Breast epithelium (tissue), 4 donors: ENCODE data around the gene PRRC2B. TPM values are rescaled to one million over a fixed set of nuclear protein-coding genes. Genes with fewer than 3 reads are reported as not detected.

Experiments
- DNase-seq, 2 donors: peaks; one replicate each; pipeline ENCODE4 v3.0.0-alpha.2; 2019; ENCODE audit warnings: low spot score in 2 of 2
- H3K27ac ChIP-seq, 2 donors: fragments of 200-600 bp; sonication (generic) in 1 of 2; one replicate each; pipeline ENCODE4 v1.5.1; 2016 to 2019; ENCODE audit warnings: mild to moderate bottlenecking in 1 of 2
- H3K27me3 ChIP-seq, 2 donors: fragments of 200-600 bp; sonication (generic) in 1 of 2; one replicate each; pipeline versions ENCODE4 v1.5.1 to v1.6.0; 2017 to 2019; ENCODE audit warnings: control low read depth in 1 of 2, mild to moderate bottlenecking in 1 of 2
- H3K36me3 ChIP-seq: fragments of 200-600 bp; one replicate; pipeline ENCODE4 v1.5.1; 2019
- H3K4me1 ChIP-seq, 2 donors: fragments of 200-600 bp; sonication (generic); one replicate each; pipeline ENCODE4 v1.5.1; 2016 to 2019; ENCODE audit warnings: control low read depth in 1 of 2
- H3K4me3 ChIP-seq, 3 donors: fragments of 200-600 bp; sonication (generic); 1 replicate in 2 of 3; 2 replicates in 1 of 3; pipeline ENCODE4 v1.5.1; 2016 to 2019; ENCODE audit warnings: mild to moderate bottlenecking in 3 of 3, moderate library complexity in 2 of 3
- H3K9me3 ChIP-seq, 2 donors: fragments of 200-600 bp; sonication (generic) in 1 of 2; one replicate each; pipeline ENCODE4 v1.5.1; 2016 to 2019; ENCODE audit warnings: control low read depth in 1 of 2
- POLR2A ChIP-seq: fragments of 450-650 bp; IDR thresholded peaks from one replicate; pipeline ENCODE4 v1.6.1; 2016; ENCODE audit warnings: antibody characterized with exemption, mild to moderate bottlenecking, moderate library complexity
- POLR2AphosphoS5 ChIP-seq, 3 donors: sonication (generic); formaldehyde crosslinking; IDR thresholded peaks; one replicate each; pipeline ENCODE4 v1.6.1; 2017; ENCODE audit warnings: antibody characterized with exemption in 3 of 3
- intact Hi-C: fragments of 100-400 bp; cut with DNase I; formaldehyde crosslinking; loops from one replicate; pipeline ENCODE4 v1.15.1; 2023; ENCODE audit warnings: low total_unique reads
- total RNA-seq, 3 donors: library from RNA; depleted of rRNA; stranded (reverse); fragments of >200 nt; gene quantifications; one replicate each; pipeline ENCODE4 v1.1.0, GENCODE V29; 2016
- TF ChIP-seq, protein P1 (sequence below), 3 donors: fragments of 450-650 bp; IDR thresholded peaks; one replicate each; pipeline ENCODE4 v1.5.1; 2016 to 2017; ENCODE audit warnings: antibody characterized with exemption in 3 of 3, mild to moderate bottlenecking in 3 of 3, moderate library complexity in 3 of 3

The PRRC2B gene
- total RNA-seq, 3 donors from 2014 or later = 95.9 to 143 (median 102) TPM

DNA sequence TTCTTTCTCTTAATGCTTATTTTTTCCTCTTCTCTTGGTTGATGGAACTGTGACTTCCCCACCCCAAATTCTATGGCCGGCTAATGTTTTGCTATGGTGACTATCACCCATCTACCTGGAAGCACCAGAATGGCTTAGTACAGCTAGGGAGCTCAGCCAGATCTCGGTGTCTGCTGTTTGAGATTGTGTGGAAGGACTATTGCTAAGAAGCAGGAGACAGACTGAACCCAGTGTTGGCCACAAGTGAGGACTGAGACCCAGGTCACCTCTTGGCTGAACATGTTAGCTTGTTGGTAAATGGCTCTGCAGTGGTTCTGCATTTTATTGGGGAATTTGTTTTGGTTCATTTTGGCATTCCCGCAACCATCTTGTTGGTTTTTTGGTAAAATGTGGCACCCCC, 2.7 kb downstream of the PRRC2B start:
- peaks cover 20 to 28% of the 10 kb centered on the region in 2 donors for H3K4me1 ChIP-seq

DNA sequence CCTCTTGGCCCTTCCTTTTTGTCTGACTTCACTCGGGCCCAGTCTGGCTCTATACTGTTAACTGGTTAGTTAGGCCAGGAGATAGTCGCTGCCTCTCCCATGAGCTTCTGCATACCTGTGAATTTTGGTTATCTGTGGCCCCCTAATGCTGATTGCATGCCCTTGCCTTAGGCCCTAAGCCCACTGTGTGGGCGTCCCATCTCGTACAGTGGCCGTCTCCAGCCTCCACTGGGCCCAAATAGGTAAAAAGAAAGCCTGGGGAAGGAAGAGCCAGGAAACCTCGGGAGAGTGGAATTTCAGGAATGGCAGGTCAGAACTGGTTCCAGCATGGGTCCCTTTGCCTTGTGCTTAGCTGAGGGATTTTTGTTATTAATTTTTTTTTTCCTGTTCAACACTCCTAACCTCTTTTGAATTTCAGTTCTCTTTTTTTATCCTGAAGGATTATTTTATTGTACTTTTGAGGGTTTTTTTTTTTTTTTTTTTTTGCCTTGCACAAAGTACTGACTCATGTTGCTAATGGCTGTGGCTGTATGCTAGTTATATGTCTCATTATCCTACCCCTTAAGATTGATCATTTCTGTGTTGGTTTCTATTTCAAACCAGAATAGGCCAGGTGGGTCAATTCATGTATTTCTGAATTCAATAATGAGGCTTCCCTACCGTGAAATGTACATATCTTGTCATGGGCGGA, 3.4 kb downstream of the PRRC2B start:
- no peaks in the 10 kb centered on the region for H3K36me3 ChIP-seq
- H3K27me3 ChIP-seq = no peaks in the 10 kb centered on the region
- intact Hi-C loops = loop anchor here (10.0 kb wide), 1 partner anchor 78 kb away; no protein-coding TSS in a partner anchor
- H3K27ac ChIP-seq = peak overlapping the region; percentile 99 to 100
- H3K4me1 ChIP-seq = peaks cover 25 to 34% of the 10 kb centered on the region in 2 donors
- peak overlapping the region in 1 of 3 donors; percentile 89 for H3K4me3 ChIP-seq
- no peaks in the 10 kb centered on the region for H3K9me3 ChIP-seq
- TF ChIP-seq, protein P1, sequence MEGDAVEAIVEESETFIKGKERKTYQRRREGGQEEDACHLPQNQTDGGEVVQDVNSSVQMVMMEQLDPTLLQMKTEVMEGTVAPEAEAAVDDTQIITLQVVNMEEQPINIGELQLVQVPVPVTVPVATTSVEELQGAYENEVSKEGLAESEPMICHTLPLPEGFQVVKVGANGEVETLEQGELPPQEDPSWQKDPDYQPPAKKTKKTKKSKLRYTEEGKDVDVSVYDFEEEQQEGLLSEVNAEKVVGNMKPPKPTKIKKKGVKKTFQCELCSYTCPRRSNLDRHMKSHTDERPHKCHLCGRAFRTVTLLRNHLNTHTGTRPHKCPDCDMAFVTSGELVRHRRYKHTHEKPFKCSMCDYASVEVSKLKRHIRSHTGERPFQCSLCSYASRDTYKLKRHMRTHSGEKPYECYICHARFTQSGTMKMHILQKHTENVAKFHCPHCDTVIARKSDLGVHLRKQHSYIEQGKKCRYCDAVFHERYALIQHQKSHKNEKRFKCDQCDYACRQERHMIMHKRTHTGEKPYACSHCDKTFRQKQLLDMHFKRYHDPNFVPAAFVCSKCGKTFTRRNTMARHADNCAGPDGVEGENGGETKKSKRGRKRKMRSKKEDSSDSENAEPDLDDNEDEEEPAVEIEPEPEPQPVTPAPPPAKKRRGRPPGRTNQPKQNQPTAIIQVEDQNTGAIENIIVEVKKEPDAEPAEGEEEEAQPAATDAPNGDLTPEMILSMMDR (IDR thresholded peaks at IDR 0.05) = no peak
- TF ChIP-seq POLR2AphosphoS5 (IDR thresholded peaks at IDR 0.05) = peak in 1 of 3 donors; percentile 40
- peak in 1 of 2 donors; percentile 66 for DNase-seq

More for the DNA sequence above, 2.7 kb downstream of the PRRC2B start:
- Histone ChIP-seq H3K27ac (peak overlapping the region; percentile 99 to 100), H3K4me3 (peak overlapping the region in 2 of 3 donors; percentile 73 to 89), H3K9me3 (no peaks in the 10 kb centered on the region), H3K27me3 (no peaks in the 10 kb centered on the region), H3K36me3 (no peaks in the 10 kb centered on the region)
- TF ChIP-seq, protein P1 (IDR thresholded peaks at IDR 0.05) = no peak
- TF ChIP-seq POLR2A = no peak
- no peak for TF ChIP-seq POLR2AphosphoS5 (IDR thresholded peaks at IDR 0.05)
- intact Hi-C loops = loop anchor here (10.0 kb wide), 1 partner anchor 78 kb away; no protein-coding TSS in a partner anchor
- DNase-seq = no peak

DNA sequence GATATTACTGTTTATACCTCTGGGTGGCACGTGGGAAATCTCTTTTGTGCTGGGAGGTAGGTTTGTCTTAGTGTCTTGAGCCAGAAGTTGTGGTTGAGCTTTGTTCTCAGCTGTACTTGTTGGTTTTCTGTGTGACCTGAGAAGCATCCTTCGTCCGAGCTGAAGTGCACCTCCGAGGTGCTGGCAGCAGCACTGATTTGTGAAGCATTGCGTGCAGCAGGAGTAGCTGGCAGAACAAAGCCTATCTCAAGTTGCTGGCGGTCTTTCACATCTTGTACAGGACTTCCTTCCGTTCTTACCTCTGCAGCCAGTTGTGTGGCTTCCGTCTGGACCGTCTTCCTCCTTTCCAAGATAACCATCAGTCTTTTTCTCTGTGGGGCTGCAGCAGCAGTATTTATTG, 4.3 kb downstream of the PRRC2B start:
- no peaks in the 10 kb centered on the region for H3K27me3 ChIP-seq
- TF ChIP-seq POLR2A = no peak
- TF ChIP-seq POLR2AphosphoS5 (IDR thresholded peaks at IDR 0.05) = peak in 1 of 3 donors; percentile 28
- no peaks in the 10 kb centered on the region for H3K36me3 ChIP-seq
- peak in 1 of 2 donors; percentile 50 for DNase-seq
- intact Hi-C loops = loop anchor here (10.0 kb wide), 1 partner anchor 77 kb away; no protein-coding TSS in a partner anchor
- peak overlapping the region; percentile 80 to 99 for H3K27ac ChIP-seq
- H3K4me1 ChIP-seq = peaks cover 28 to 43% of the 10 kb centered on the region in 2 donors
- H3K9me3 ChIP-seq = no peaks in the 10 kb centered on the region
- peak overlapping the region in 1 of 3 donors; percentile 39 for H3K4me3 ChIP-seq

DNA sequence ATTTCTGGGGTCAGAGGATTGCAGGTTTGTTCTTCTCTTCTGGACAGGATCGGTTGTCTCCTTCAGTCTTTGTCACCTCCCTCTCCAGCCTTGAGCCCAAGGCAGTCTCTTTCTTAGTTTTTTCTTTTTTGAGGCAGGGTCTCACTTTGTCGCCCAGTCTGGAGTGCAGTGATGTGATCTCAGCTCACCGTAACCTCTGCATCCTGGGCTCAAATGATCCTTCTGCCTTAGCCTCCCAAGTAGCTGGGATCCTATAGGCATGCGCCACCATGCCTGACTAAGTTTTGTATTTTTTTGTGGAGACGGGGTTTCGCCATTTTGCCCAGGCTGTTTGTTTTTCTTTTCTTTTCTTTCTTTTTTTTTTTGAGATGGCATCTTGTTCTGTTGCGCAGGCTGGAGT, 6.1 kb downstream of the PRRC2B start:
- no peak for DNase-seq
- Histone ChIP-seq H3K4me1 (peaks cover 29 to 58% of the 10 kb centered on the region in 2 donors), H3K27ac (peak overlapping the region in 1 of 2 donors; percentile 23), H3K27me3 (no peaks in the 10 kb centered on the region), H3K9me3 (no peaks in the 10 kb centered on the region), H3K36me3 (no peaks in the 10 kb centered on the region), H3K4me3 (no peak overlapping the region)
- intact Hi-C loops = loop anchor here (10.0 kb wide), 1 partner anchor 75 kb away; no protein-coding TSS in a partner anchor
- TF ChIP-seq POLR2AphosphoS5 (IDR thresholded peaks at IDR 0.05) = no peak
- no peak for TF ChIP-seq POLR2A

DNA sequence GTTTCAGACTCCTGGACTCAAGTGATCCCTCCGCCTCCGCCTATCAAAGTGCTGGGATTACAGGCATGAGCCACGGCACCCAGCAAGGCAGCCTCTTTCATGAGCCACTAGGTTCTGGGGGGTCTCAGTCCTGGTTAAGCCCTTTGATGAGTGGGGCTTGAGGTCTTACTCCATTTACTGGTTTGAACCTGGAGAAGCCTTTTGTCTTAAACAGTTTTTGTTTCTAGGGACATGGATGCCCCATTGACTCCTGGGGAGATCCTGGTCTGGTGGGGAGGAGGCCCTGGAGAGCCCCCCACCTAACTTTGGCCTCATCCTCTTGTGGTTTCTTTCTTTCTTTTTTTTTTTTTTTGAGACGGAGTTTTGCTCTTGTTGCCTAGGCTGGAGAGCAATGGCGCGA, 6.7 kb downstream of the PRRC2B start:
- H3K27me3 ChIP-seq = no peaks in the 10 kb centered on the region
- H3K27ac ChIP-seq = peak overlapping the region; percentile 38 to 70
- no peak for DNase-seq
- intact Hi-C loops = no loop called here
- H3K36me3 ChIP-seq = no peaks in the 10 kb centered on the region
- TF ChIP-seq POLR2AphosphoS5 (IDR thresholded peaks at IDR 0.05) = no peak
- TF ChIP-seq POLR2A = no peak
- TF ChIP-seq, protein P1 (IDR thresholded peaks at IDR 0.05) = no peak
- no peak overlapping the region for H3K4me3 ChIP-seq
- H3K9me3 ChIP-seq = no peaks in the 10 kb centered on the region
- H3K4me1 ChIP-seq = peaks cover 34 to 60% of the 10 kb centered on the region in 2 donors

DNA sequence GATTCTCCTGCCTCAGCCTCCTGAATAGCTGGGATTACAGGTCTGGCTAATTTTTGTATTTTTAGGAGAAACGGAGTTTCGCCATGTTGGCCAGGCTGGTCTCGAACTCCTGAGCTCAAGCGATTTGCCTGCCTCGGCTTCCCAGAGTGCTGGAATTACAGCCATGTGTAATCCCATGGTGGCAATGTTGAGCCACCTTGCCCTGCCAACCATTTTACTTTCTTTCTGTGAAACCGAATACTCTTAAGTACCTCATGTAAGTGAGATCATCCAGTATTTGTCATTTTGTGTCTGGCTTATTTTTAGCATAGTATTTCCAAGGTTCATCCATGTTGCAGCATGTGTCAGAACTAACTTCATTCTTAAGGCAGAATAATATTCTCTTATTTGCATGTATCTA, 8.2 kb downstream of the PRRC2B start:
- no peaks in the 10 kb centered on the region for H3K36me3 ChIP-seq
- DNase-seq = no peak
- no peaks in the 10 kb centered on the region for H3K27me3 ChIP-seq
- TF ChIP-seq POLR2A = no peak
- TF ChIP-seq POLR2AphosphoS5 (IDR thresholded peaks at IDR 0.05) = no peak
- TF ChIP-seq, protein P1 (IDR thresholded peaks at IDR 0.05) = no peak
- intact Hi-C loops = no loop called here
- peak overlapping the region; percentile 70 to 78 for H3K27ac ChIP-seq
- H3K9me3 ChIP-seq = no peaks in the 10 kb centered on the region
- H3K4me1 ChIP-seq = peaks cover 35 to 62% of the 10 kb centered on the region in 2 donors
- peak overlapping the region in 1 of 3 donors; percentile 27 for H3K4me3 ChIP-seq
